DOHH2 (cell line): Measurements from ENCODE around the gene BCO1.

Experiments used
- CTCF ChIP-seq: fragments of 200-600 bp; sonication (generic); IDR thresholded peaks from one replicate; pipeline ENCODE4 v1.5.1; 2014; ENCODE audit warnings: antibody characterized with exemption, mild to moderate bottlenecking, low read depth, low read length; ENCODE audit not compliant: poor library complexity, severe bottlenecking
- EZH2phosphoT487 ChIP-seq: fragments of 200-600 bp; sonication (generic); IDR thresholded peaks from 2 replicates; pipeline ENCODE4 v1.6.1; 2017; ENCODE audit warnings: borderline replicate concordance, mild to moderate bottlenecking, antibody characterized with exemption, low read length, moderate library complexity, mixed read lengths

GRCh38 chr16:81296631-81297030, 58.1 kb downstream of the BCO1 start:
- no peak for TF ChIP-seq CTCF
- no peak for TF ChIP-seq EZH2phosphoT487
